HepG2 (cell line): ENCODE measurements around the gene MRPL18. TPM values are rescaled to one million over a fixed set of nuclear protein-coding genes. Genes with fewer than 3 reads are reported as not detected.

ENCODE experiments used
- ASH2L ChIP-seq: fragments of 300-600, 200-600 bp; sonication (generic); IDR thresholded peaks from 2 replicates; pipeline ENCODE4 v1.7.0; 2017; ENCODE audit warnings: low read depth, mild to moderate bottlenecking, moderate library complexity, mixed read lengths, low read length; ENCODE audit not compliant: insufficient read length
- FOXJ3 ChIP-seq: sonication (generic); formaldehyde crosslinking; IDR thresholded peaks from 2 replicates; pipeline ENCODE4 v1.4.0; 2020; ENCODE audit warnings: missing genetic modification reagents, mild to moderate bottlenecking, borderline replicate concordance
- MEIS2 ChIP-seq: sonication (generic); formaldehyde crosslinking; IDR thresholded peaks from 2 replicates; pipeline ENCODE4 v1.9.0; 2021; ENCODE audit warnings: mild to moderate bottlenecking, missing genetic modification reagents
- MIXL1 ChIP-seq: IDR thresholded peaks from 2 replicates; pipeline ENCODE4 v1.6.1; 2016
- NFYC ChIP-seq: IDR thresholded peaks from 2 replicates; pipeline ENCODE4 v1.6.1; 2016; ENCODE audit warnings: missing genetic modification reagents, missing compliant biosample characterization
- NKX3-1 ChIP-seq: sonication (generic); formaldehyde crosslinking; IDR thresholded peaks from 2 replicates; pipeline ENCODE4 v1.5.0; 2020; ENCODE audit warnings: missing genetic modification reagents
- TCF12 ChIP-seq, 2 experiments: fragments of 450-650 bp in 1 of 2; sonication (generic) in 1 of 2; formaldehyde crosslinking in 1 of 2; IDR thresholded peaks; 2 replicates each; pipeline versions ENCODE4 v1.6.1 to v1.8.0; 2017 to 2022; ENCODE audit warnings: antibody characterized with exemption in 1 of 2, mild to moderate bottlenecking in 1 of 2, missing genetic modification reagents in 1 of 2, moderate library complexity in 1 of 2
- ZNF431 ChIP-seq: sonication (generic); formaldehyde crosslinking; IDR thresholded peaks from 2 replicates; pipeline ENCODE4 v1.9.0; 2022; ENCODE audit warnings: missing genetic modification reagents, low read depth, mild to moderate bottlenecking, borderline replicate concordance
- ZNF607 ChIP-seq: sonication (generic); formaldehyde crosslinking; IDR thresholded peaks from 2 replicates; pipeline ENCODE4 v1.5.1; 2020; ENCODE audit warnings: missing genetic modification reagents, mild to moderate bottlenecking, borderline replicate concordance
- ZNF816 ChIP-seq: sonication (generic); formaldehyde crosslinking; IDR thresholded peaks from 2 replicates; pipeline ENCODE4 v1.8.0; 2022; ENCODE audit warnings: missing genetic modification reagents, mild to moderate bottlenecking, borderline replicate concordance
- ZNF879 ChIP-seq: sonication (generic); formaldehyde crosslinking; IDR thresholded peaks from 2 replicates; pipeline ENCODE4 v1.8.1; 2023; ENCODE audit warnings: missing genetic modification reagents
- polyA plus RNA-seq, 8 experiments: library from polyadenylated mRNA; depleted of rRNA in 3 of 8; stranded (reverse) in 7 of 8; unstranded in 1 of 8; fragments of >200 nt; fragmentation: Illumina TruSeq in 4 of 8; extraction: Trizol in 4 of 8; gene quantifications; 2 replicates each; pipeline versions ENCODE4 v1.2.1 to v1.2.3, GENCODE V29; 2011 to 2016; ENCODE audit warnings: low read depth in 4 of 8, missing spikeins in 1 of 8, mixed read lengths in 1 of 8; ENCODE audit not compliant: insufficient read depth in 1 of 8
- total RNA-seq, 5 experiments: library from RNA; depleted of rRNA; stranded (reverse); fragments of >200 nt; fragmentation: Illumina TruSeq; extraction: Trizol; gene quantifications; 2 replicates each; pipeline ENCODE4 v1.2.3, GENCODE V29; 2016; ENCODE audit warnings: low read depth in 1 of 5
- TF ChIP-seq, protein P1 (sequence below): sonication (generic); formaldehyde crosslinking; IDR thresholded peaks from 2 replicates; pipeline ENCODE4 v1.5.1; 2020; ENCODE audit warnings: mild to moderate bottlenecking, missing genetic modification reagents, borderline replicate concordance
- TF ChIP-seq, protein P2 (sequence below): sonication (generic); formaldehyde crosslinking; IDR thresholded peaks from 2 replicates; pipeline ENCODE4 v1.4.0; 2020; ENCODE audit warnings: low read depth, mild to moderate bottlenecking, missing genetic modification reagents
- TF ChIP-seq, protein P3 (sequence below): sonication (generic); formaldehyde crosslinking; IDR thresholded peaks from 2 replicates; pipeline ENCODE4 v1.5.0; 2020; ENCODE audit warnings: mild to moderate bottlenecking, missing genetic modification reagents
- TF ChIP-seq, protein P4 (sequence below): sonication (generic); formaldehyde crosslinking; IDR thresholded peaks from 2 replicates; pipeline ENCODE4 v1.4.0; 2020; ENCODE audit warnings: mild to moderate bottlenecking, missing genetic modification reagents

Gene MRPL18
- total and polyA plus RNA-seq, 2 of the 13 experiments (the other 11 are each of a cell fraction or from before 2014, with no cell fraction given), result 85.6 to 176 TPM

DNA sequence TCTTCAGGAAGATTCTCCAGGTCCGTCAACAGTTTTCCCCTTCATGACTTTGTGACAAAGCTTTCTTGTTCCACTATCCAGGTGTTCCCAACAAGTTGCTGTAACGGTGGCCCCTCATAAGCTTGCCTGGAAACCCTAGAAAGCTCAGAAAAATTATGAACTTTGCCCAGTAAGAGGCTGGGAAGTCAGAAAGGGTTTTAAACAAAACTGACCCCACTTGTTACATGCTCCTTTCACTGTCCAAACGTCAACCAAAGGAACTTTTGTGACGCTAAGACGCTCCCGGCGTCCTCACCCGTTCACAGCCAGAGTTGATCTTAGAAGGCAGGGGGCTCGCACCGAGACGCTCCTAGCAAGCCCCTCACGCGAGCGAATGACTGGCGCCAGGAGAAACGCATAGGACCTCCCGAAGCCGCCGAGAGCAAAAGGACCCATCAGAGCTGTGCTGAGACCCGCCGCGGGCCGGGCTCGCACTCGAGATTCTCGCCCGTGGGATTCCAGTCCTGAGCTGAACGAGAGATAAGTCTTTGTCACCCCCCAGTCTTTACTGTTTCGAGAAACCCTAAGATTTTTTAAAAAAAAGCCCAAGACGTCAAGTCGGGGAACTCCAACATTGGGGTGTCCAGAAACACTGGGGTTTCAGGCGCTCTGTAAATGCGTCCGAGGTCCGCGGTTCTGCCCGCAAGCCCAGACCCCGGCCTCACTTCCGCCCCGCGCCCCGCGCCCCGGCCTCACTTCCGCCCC lies 29.0 kb upstream of the MRPL18 start (continued):
- TF ChIP-seq ZNF607 (CRISPR knock-in tag), result peak; percentile 18; the same call in 1 of the 2 replicates
- 0 out of 2 replicates have a peak, but pooled peaks have one; percentile 90 for TF ChIP-seq ZNF816
- peak; percentile 88 for TF ChIP-seq ASH2L
- TF ChIP-seq, protein P1, sequence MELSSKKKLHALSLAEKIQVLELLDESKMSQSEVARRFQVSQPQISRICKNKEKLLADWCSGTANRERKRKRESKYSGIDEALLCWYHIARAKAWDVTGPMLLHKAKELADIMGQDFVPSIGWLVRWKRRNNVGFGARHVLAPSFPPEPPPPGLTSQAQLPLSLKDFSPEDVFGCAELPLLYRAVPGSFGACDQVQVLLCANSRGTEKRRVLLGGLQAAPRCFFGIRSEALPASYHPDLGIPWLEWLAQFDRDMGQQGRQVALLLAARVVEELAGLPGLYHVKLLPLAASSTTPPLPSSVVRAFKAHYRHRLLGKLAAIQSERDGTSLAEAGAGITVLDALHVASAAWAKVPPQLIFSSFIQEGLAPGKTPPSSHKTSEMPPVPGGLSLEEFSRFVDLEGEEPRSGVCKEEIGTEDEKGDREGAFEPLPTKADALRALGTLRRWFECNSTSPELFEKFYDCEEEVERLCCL (CRISPR knock-in tag), result no peak
- TF ChIP-seq, protein P2, sequence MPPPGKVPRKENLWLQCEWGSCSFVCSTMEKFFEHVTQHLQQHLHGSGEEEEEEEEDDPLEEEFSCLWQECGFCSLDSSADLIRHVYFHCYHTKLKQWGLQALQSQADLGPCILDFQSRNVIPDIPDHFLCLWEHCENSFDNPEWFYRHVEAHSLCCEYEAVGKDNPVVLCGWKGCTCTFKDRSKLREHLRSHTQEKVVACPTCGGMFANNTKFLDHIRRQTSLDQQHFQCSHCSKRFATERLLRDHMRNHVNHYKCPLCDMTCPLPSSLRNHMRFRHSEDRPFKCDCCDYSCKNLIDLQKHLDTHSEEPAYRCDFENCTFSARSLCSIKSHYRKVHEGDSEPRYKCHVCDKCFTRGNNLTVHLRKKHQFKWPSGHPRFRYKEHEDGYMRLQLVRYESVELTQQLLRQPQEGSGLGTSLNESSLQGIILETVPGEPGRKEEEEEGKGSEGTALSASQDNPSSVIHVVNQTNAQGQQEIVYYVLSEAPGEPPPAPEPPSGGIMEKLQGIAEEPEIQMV (CRISPR knock-in tag), result peak; percentile 18; the same call in 1 of the 2 replicates
- no peak for TF ChIP-seq MIXL1
- no peak; the same call in 1 of the 2 replicates for TF ChIP-seq ZNF879
- TF ChIP-seq NKX3-1 (CRISPR knock-in tag), result peak; percentile 19; the same call in 1 of the 2 replicates
- TF ChIP-seq MEIS2 (CRISPR knock-in tag), result 0 out of 2 replicates have a peak, but pooled peaks have one; percentile 10
- TF ChIP-seq, protein P3, sequence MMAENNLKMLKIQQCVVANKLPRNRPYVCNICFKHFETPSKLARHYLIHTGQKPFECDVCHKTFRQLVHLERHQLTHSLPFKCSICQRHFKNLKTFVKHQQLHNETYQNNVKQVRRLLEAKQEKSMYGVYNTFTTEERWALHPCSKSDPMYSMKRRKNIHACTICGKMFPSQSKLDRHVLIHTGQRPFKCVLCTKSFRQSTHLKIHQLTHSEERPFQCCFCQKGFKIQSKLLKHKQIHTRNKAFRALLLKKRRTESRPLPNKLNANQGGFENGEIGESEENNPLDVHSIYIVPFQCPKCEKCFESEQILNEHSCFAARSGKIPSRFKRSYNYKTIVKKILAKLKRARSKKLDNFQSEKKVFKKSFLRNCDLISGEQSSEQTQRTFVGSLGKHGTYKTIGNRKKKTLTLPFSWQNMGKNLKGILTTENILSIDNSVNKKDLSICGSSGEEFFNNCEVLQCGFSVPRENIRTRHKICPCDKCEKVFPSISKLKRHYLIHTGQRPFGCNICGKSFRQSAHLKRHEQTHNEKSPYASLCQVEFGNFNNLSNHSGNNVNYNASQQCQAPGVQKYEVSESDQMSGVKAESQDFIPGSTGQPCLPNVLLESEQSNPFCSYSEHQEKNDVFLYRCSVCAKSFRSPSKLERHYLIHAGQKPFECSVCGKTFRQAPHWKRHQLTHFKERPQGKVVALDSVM (CRISPR knock-in tag), result peak; percentile 4; the same call in 1 of the 2 replicates
- TF ChIP-seq FOXJ3 (CRISPR knock-in tag), result no peak
- TF ChIP-seq ZNF431 (CRISPR knock-in tag), result no peak
- TF ChIP-seq, protein P4, sequence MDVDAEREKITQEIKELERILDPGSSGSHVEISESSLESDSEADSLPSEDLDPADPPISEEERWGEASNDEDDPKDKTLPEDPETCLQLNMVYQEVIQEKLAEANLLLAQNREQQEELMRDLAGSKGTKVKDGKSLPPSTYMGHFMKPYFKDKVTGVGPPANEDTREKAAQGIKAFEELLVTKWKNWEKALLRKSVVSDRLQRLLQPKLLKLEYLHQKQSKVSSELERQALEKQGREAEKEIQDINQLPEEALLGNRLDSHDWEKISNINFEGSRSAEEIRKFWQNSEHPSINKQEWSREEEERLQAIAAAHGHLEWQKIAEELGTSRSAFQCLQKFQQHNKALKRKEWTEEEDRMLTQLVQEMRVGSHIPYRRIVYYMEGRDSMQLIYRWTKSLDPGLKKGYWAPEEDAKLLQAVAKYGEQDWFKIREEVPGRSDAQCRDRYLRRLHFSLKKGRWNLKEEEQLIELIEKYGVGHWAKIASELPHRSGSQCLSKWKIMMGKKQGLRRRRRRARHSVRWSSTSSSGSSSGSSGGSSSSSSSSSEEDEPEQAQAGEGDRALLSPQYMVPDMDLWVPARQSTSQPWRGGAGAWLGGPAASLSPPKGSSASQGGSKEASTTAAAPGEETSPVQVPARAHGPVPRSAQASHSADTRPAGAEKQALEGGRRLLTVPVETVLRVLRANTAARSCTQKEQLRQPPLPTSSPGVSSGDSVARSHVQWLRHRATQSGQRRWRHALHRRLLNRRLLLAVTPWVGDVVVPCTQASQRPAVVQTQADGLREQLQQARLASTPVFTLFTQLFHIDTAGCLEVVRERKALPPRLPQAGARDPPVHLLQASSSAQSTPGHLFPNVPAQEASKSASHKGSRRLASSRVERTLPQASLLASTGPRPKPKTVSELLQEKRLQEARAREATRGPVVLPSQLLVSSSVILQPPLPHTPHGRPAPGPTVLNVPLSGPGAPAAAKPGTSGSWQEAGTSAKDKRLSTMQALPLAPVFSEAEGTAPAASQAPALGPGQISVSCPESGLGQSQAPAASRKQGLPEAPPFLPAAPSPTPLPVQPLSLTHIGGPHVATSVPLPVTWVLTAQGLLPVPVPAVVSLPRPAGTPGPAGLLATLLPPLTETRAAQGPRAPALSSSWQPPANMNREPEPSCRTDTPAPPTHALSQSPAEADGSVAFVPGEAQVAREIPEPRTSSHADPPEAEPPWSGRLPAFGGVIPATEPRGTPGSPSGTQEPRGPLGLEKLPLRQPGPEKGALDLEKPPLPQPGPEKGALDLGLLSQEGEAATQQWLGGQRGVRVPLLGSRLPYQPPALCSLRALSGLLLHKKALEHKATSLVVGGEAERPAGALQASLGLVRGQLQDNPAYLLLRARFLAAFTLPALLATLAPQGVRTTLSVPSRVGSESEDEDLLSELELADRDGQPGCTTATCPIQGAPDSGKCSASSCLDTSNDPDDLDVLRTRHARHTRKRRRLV, result peak; percentile 26; the same call in 1 of the 2 replicates
- TF ChIP-seq NFYC (CRISPR knock-in tag), result no peak
- no peak for TF ChIP-seq TCF12 (IDR thresholded peaks at IDR 0.05)
- TF ChIP-seq TCF12 (CRISPR knock-in tag; IDR thresholded peaks at IDR 0.05), result no peak
